ENCODE results near the gene ZSWIM3. TPM values are rescaled to one million over a fixed set of nuclear protein-coding genes. Genes with fewer than 3 reads are reported as not detected.

The ZSWIM3 gene
- total and polyA plus RNA-seq, 2 of the 8 experiments (the other 6 are each of a cell fraction or from before 2014, with no cell fraction given), result 5.5 to 6.9 TPM

GRCh38 chr20:45896641-45897161 lies 39.3 kb downstream of the ZSWIM3 start:
- Histone ChIP-seq H2BK12ac (ENCODE audit: low read depth, low read length) (no peak overlapping the region), H2BK15ac (ENCODE audit: low read length) (no peak overlapping the region), H3K9ac (replicated peaks in 1 of 4; ENCODE audit: extremely low read depth in 1 of 4, low read depth in 3 of 4, low read length in 3 of 4) (no peak overlapping the region), H4K20me1 (replicated peaks in 1 of 2; ENCODE audit: control insufficient read depth in 1 of 2, insufficient read depth in 2 of 2, low read length in 2 of 2) (peaks cover 0 to 14% of the 10 kb centered on the region in 2 experiments), H3K18ac (ENCODE audit: extremely low read depth, low read length) (no peak overlapping the region), H2BK20ac (ENCODE audit: low read length) (no peak overlapping the region), H4K8ac (ENCODE audit: extremely low read depth, insufficient read depth, low read length) (no peak overlapping the region), H3K27me3 (replicated peaks in 1 of 4; ENCODE audit: control insufficient read depth in 3 of 4, extremely low read depth in 1 of 4, insufficient read depth in 3 of 4, low read length in 3 of 4) (no peaks in the 10 kb centered on the region), H3K14ac (ENCODE audit: insufficient read length) (no peak overlapping the region), H2AFZ (ENCODE audit: low read length) (no peak overlapping the region), H3K4me3 (ENCODE audit: extremely low read depth in 1 of 4, insufficient read depth in 2 of 4, low read depth in 3 of 4, low read length in 4 of 4) (no peak overlapping the region), H2BK120ac (replicated peaks; ENCODE audit: low read depth, low read length) (no peak overlapping the region), H3K23me2 (ENCODE audit: low read depth, low read length) (peaks cover 2% of the 10 kb centered on the region; the same call in 1 of the 2 replicates), H3K4ac (replicated peaks; ENCODE audit: insufficient read length, low read depth, low read length) (no peak overlapping the region), H4K91ac (replicated peaks; ENCODE audit: insufficient read length, low read length) (no peak overlapping the region), H3K79me1 (ENCODE audit: low read depth, low read length) (no peaks in the 10 kb centered on the region; the same call in 1 of the 2 replicates), H3K4me2 (ENCODE audit: insufficient read depth in 1 of 2, low read depth in 2 of 2, low read length in 2 of 2) (no peak overlapping the region), H3K36me3 (ENCODE audit: control insufficient read depth in 2 of 4, insufficient read depth in 4 of 4, low read length in 3 of 4) (peaks cover 15 to 45% (median 37%) of the 10 kb centered on the region in 4 experiments), H3K4me1 (replicated peaks in 1 of 4; ENCODE audit: control insufficient read depth in 3 of 4, insufficient read depth in 4 of 4, low read length in 3 of 4) (peaks cover 0 to 3% (median 3%) of the 10 kb centered on the region in 4 experiments; a peak in 6 of 7 replicates), H2AK5ac (ENCODE audit: low read depth, low read length) (no peak overlapping the region), H3K9me3 (ENCODE audit: insufficient read depth in 2 of 2, low read depth in 1 of 2, low read length in 1 of 2) (no peaks in the 10 kb centered on the region), H3K27ac (ENCODE audit: low read depth, low read length) (no peak overlapping the region), H3K79me2 (ENCODE audit: control insufficient read depth in 1 of 2, insufficient read depth in 2 of 2, low read length in 2 of 2) (no peaks in the 10 kb centered on the region), H3K56ac (replicated peaks; ENCODE audit: insufficient read length, low read depth, low read length) (no peak overlapping the region), H3K23ac (ENCODE audit: insufficient read length) (no peak overlapping the region), H4K5ac (ENCODE audit: insufficient read length, low read depth, low read length) (no peak overlapping the region), H2BK5ac (ENCODE audit: low read depth, low read length) (no peak overlapping the region)
- ChIA-PET CTCF (ENCODE audit: partially characterized antibody) (interaction anchor here (0.8 kb wide), 1 partner anchor 74 kb away, joined by 4 read pairs; no protein-coding TSS in a partner anchor), POLR2A (ENCODE audit: partially characterized antibody) (interaction anchor here (0.7 to 11.2 kb wide), 12 partner anchors 10 to 72 kb away, joined by 3 to 172 read pairs (median 4); partner anchors contain the start of genes PCIF1 and PLTP)
- no peak for TF ChIP-seq MAFK (IDR thresholded peaks at IDR 0.05; ENCODE audit: low read depth, low read length)
- DNase-seq (ENCODE audit: low read depth in 1 of 2, low spot score in 2 of 2) (no peak), FAIRE-seq (no peak)
- WGBS, 2 experiments (ENCODE audit: extremely low coverage in 1 of 2, insufficient coverage in 1 of 2, insufficient read length in 1 of 2, insufficient replicate concordance in 2 of 2, low coverage in 1 of 2, low lambda C conversion rate in 2 of 2, missing lambda C conversion rate in 1 of 2), result 96% methylated on average over 14 of the region's 14 CpGs; no CpG with 5 or more reads in 1 of the 2 experiments
